Stimulated activated CD8-positive, alpha-beta memory T cell treated with anti-CD3 and anti-CD28 coated beads, Interleukin-12 subunit alpha, Interleukin-12 subunit beta, amount 100 ng/mL, for 24 hours (primary cell): ENCODE results near the gene SCAP.

Experiments used
- DNase-seq: peaks from one replicate; pipeline ENCODE4 v3.0.0-alpha.2; 2020; ENCODE audit errors: extremely low read depth

Gene SCAP

DNA sequence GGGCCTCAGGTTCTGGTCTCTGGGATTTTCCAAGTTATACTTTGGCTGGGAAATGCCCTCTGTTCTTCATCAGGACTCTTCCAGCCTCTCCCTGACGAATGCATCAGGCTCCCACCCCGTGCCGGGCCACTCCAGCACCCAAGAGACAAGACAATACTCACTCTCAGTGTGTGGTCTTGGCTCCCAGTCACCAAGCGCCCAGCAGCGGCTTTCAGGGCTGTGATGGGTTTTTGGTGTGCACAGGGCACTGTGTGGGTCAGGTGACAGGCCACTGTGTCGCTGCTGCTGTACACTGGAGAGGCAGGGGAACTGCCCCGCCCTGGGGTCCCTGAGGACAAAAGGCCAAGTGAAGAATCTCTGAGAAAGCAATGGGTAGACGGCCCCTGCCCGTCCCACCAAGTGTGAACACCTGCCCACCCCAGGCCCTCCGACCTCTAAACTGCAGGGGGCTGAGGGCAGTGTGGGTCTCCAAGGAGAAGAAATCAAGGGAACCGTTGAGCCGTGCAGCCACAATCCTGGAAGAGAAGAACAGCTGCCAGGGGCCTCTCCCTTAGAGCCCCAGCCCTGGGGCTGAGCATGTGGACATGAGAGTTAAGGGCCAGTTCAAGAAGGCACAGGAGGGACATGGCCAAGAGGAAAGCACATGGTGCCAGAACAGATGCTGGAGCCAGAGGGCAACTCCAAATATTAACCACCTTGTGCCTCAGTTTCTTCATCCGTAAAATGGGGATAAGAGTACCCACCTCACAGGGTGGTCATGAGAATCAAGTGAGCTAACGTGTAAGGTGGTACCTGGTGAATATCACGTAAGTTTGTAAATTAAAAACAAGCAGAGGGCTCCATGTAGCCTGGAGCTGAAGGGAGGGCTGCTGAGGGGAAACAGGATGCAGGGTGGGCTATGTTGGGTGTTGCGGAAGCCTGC is 60.8 kb downstream of the SCAP start:
- DNase-seq = no peak

DNA sequence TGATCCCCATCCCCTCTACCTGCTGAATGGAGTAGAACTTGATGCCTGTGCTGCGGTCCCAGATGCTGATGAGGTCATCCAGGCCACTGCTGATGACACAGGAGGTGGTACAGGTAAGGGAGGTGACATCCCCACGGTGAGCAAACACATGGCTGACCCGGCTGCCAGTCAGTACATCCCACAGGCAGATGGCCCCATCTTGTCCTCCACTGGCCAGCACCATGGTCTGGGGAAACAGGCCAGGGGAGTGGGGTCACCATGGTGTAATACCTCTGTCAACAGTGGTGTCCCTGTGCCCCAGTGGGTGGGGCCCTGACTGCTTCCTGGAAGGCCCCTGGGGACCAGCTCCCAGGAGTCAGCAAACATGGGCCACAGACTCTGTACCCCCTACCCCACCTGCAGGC is 61.6 kb downstream of the SCAP start:
- no peak for DNase-seq

DNA sequence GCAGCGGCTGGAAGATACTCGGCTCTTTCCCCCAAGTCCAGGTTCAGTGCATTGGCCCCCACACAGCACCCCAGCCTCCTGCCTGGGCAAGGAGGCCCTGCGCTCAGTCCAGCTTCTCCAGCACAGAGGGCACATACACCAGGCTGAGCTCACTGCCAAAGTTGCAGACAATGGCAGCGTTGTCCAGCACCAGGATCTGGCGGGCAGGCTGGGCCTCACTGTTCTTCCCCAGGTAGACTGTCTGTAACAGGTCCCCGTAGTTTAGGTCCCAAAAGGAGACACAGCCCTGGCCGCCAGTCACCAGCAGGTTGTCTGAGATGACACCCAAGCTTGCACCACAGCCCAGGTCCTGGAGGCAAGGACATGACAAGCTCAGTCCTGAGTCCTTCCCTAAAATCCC is 62.0 kb downstream of the SCAP start:
- no peak for DNase-seq

DNA sequence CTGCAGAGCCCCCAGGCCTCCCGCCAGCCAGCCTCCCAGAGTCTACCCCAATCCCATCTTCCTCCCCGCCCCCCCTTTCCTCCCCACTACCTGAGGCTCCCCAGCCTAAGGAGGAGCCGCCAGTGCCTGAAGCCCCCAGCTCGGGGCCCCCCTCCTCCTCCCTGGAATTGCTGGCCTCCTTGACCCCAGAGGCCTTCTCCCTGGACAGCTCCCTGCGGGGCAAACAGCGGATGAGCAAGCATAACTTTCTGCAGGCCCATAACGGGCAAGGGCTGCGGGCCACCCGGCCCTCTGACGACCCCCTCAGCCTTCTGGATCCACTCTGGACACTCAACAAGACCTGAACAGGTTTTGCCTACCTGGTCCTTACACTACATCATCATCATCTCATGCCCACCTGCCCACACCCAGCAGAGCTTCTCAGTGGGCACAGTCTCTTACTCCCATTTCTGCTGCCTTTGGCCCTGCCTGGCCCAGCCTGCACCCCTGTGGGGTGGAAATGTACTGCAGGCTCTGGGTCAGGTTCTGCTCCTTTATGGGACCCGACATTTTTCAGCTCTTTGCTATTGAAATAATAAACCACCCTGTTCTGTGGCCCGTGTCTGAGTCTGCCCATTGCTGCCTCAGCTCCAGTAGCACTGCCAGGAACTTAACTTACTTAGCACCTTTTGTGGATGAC is 62.8 kb downstream of the SCAP start:
- no peak for DNase-seq

DNA sequence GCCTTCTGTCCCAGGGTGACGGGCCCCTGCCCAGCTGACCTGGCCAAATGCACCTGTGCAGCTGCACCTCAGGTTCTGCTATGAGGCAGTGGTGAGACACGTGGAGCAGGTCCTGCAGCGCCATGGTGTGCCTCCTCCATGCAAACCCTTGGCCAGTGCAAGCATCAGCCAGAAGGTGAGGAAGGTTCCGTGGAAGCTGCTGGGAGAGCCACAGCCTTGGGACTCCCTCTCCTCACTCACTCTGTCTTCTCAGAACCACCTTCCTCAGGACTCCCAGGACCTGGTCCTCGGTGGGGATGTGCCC is 63.3 kb downstream of the SCAP start:
- DNase-seq = no peak

DNA sequence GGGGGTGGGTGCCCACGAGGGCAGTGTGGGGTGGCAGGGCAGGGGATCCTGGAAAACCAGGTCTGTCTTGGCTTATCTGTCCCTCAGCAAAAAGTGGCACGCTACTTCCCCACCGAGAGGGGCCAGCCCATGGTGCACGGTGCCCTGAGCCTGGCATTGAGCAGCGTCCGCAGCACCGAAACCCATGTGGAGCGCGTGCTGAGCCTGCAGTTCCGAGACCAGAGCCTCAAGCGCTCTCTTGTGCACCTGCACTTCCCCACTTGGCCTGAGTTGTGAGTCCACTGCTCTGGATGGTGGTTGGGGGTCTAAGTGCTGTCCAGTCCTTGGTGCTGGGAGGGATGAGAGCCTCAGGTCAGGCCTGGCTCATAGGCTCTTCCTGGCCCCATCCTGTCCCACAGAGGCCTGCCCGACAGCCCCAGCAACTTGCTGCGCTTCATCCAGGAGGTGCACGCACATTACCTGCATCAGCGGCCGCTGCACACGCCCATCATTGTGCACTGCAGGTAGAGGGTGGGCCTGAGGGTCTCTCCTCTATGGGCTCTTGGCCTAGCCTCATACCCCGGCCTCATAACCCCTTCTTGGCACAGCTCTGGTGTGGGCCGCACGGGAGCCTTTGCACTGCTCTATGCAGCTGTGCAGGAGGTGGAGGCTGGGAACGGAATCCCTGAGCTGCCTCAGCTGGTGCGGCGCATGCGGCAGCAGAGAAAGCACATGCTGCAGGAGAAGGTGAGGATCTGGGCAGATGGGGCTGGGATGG is 63.9 kb downstream of the SCAP start:
- no peak for DNase-seq

DNA sequence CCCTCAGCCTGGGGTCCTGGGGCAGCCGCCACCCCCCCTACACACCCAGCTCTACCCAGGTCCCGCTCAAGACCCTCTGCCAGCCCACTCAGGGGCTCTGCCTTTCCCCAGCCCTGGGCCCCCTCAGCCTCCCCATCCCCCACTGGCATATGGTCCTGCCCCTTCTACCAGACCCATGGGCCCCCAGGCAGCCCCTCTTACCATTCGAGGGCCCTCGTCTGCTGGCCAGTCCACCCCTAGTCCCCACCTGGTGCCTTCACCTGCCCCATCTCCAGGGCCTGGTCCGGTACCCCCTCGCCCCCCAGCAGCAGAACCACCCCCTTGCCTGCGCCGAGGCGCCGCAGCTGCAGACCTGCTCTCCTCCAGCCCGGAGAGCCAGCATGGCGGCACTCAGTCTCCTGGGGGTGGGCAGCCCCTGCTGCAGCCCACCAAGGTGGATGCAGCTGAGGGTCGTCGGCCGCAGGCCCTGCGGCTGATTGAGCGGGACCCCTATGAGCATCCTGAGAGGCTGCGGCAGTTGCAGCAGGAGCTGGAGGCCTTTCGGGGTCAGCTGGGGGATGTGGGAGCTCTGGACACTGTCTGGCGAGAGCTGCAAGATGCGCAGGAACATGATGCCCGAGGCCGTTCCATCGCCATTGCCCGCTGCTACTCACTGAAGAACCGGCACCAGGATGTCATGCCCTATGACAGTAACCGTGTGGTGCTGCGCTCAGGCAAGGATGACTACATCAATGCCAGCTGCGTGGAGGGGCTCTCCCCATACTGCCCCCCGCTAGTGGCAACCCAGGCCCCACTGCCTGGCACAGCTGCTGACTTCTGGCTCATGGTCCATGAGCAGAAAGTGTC is 64.7 kb downstream of the SCAP start:
- no peak for DNase-seq

DNA sequence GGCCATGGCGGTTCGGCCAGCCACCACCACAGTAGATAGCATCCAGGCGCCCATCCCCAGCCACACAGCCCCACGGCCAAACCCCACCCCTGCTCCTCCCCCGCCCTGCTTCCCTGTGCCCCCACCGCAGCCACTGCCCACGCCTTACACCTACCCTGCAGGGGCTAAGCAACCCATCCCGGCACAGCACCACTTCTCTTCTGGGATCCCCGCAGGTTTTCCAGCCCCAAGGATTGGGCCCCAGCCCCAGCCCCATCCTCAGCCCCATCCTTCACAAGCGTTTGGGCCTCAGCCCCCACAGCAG is 65.4 kb downstream of the SCAP start:
- no peak for DNase-seq

DNA sequence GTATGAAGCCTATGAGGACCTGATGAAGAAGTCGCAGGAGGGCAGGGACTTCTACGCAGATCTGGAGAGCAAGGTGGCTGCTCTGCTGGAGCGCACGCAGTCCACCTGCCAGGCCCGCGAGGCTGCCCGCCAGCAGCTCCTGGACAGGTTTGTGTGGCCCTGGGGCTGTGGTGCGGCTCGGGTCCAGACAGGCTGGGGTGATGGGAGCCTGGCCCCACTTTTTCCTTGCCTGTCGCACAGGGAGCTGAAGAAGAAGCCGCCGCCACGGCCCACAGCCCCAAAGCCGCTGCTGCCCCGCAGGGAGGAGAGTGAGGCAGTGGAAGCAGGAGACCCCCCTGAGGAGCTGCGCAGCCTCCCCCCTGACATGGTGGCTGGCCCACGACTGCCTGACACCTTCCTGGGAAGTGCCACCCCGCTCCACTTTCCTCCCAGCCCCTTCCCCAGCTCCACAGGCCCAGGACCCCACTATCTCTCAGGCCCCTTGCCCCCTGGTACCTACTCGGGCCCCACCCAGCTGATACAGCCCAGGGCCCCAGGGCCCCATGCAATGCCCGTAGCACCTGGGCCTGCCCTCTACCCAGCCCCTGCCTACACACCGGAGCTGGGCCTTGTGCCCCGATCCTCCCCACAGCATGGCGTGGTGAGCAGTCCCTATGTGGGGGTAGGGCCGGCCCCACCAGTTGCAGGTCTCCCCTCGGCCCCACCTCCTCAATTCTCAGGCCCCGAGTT is 65.9 kb downstream of the SCAP start:
- DNase-seq = no peak

DNA sequence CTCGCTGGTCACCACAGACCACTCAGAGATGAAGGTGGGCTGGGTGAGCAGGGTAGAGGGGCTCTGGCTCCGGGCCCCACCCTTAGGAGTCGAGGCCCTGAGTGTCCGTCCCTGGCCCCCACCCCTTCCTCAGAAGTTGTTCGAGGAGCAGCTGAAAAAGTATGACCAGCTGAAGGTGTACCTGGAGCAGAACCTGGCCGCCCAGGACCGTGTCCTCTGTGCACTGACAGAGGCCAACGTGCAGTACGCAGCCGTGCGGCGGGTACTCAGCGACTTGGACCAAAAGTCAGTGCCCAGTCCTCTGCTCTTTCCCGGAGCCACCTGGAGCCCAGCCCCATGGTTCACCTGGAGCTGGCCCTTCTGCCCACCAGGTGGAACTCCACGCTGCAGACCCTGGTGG is 66.5 kb downstream of the SCAP start:
- DNase-seq = no peak

DNA sequence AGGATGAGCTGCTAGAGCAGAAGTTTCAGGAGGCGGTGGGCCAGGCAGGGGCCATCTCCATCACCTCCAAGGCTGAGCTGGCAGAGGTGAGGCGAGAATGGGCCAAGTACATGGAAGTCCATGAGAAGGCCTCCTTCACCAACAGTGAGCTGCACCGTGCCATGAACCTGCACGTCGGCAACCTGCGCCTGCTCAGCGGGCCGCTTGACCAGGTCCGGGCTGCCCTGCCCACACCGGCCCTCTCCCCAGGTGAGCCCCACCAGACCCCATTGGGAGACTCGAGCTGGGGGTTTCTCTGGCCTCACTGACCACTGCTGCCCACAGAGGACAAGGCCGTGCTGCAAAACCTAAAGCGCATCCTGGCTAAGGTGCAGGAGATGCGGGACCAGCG is 66.9 kb downstream of the SCAP start:
- DNase-seq = no peak

DNA sequence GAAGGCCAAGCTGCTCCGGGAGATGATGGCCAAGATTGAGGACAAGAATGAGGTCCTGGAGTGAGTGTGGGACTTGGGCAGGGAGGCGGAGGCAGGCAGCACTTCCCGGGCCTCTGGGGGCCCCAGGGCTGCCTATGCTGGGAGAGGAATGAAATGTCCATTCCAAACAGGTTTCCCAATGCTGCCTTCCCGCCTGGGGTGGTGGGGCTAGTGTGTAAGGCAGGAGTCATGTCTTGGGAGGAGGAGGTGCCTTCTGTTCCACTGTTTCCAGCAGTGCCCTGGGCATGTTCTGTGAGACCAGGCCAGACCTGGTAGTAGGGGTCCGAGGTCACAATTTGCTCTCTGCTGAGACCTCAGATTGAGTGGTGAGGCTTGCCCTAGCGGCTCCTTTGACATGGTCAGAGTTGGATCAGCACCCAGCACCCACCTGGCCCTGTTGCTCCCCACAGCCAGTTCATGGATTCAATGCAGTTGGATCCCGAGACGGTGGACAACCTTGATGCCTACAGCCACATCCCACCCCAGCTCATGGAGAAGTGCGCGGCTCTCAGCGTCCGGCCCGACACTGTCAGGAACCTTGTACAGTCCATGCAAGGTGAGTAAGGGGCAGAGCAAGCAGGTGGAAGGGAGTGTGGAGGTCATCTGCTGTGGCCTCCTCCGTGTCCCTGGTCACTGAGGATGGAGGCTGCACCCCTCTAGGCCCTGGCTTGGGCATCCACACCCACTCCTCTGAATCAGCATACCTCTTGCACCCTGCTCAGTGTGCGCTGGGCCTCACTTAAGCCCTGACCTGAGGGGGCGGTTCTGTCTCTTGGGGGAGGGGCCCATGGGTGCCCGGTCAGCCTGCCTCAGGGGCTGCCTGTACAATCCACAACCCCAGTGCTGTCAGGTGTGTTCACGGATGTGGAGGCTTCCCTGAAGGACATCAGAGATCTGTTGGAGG is 67.6 kb downstream of the SCAP start:
- DNase-seq = no peak

DNA sequence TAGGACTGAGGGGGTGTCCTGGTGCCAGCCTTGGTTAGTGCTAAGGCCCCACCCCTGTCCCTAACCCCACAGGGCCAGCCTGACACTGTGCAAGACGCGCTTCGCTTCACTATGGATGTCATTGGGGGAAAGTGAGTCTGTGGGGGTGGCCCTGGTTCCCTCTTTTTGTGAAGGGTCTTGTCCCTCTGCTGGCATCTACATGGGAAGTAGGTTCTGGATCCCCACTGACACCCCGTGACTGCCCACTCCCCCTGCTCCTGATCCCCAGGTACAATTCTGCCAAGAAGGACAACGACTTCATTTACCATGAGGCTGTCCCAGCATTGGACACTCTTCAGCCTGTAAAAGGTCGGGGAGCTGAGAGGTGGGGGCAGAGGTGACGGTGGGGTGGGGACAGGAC is 68.5 kb downstream of the SCAP start:
- no peak for DNase-seq

DNA sequence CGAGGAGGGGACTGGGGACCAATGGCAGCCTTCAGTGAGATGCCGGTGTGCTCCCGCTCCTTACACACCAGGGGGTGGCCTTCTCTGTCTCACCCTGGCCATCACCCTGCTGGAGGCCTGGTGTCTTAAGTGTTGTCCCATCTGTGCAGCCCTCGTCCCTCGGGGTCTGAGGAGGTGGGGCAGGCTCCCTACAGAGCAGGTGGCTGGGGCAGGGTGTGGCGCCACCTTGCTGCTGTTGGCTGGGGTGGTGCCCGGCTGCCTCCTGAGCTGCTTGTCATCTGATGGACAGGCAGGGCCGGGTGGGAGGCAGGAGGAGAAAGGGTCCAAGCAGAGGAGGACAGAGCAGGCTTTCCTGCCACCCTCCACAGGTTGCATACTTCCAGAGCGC is 69.0 kb downstream of the SCAP start:
- DNase-seq = no peak

DNA sequence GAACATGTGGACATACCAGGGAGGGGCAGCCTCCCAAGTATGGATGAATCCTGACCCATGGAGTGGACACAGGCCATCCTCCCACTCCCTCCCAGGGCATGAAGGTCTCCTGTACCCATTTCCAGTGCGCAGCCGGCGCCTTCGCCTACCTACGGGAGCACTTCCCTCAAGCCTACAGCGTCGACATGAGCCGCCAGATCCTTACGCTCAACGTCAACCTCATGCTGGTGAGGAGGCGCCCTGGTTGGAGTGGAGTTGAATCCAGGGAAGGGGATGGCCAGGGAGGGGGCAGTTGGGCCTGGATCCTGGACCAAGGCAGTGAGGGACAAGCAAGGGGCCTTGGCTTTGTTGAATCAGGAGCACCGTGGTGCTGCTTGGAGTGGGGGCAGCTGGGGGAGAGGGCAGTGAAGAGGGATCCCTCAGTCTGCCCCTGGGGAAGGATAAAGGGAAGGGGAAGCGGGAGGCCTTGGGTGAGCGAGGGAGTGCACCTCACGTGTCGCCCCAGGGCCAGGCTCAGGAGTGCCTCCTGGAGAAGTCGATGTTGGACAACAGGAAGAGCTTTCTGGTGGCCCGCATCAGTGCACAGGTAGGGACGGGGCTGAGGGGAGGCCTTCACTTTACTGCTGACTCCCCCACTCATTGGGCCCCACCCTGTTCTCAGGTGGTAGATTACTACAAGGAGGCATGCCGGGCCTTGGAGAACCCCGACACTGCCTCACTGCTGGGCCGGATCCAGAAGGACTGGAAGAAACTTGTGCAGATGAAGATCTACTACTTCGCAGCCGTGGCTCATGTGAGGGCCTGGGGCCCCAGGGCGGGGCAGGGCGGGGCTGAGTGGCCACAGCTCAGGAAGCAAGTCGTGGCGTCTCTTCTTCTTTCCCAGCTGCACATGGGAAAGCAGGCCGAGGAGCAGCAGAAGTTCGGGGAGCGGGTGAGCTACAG is 69.7 kb downstream of the SCAP start:
- no peak for DNase-seq

DNA sequence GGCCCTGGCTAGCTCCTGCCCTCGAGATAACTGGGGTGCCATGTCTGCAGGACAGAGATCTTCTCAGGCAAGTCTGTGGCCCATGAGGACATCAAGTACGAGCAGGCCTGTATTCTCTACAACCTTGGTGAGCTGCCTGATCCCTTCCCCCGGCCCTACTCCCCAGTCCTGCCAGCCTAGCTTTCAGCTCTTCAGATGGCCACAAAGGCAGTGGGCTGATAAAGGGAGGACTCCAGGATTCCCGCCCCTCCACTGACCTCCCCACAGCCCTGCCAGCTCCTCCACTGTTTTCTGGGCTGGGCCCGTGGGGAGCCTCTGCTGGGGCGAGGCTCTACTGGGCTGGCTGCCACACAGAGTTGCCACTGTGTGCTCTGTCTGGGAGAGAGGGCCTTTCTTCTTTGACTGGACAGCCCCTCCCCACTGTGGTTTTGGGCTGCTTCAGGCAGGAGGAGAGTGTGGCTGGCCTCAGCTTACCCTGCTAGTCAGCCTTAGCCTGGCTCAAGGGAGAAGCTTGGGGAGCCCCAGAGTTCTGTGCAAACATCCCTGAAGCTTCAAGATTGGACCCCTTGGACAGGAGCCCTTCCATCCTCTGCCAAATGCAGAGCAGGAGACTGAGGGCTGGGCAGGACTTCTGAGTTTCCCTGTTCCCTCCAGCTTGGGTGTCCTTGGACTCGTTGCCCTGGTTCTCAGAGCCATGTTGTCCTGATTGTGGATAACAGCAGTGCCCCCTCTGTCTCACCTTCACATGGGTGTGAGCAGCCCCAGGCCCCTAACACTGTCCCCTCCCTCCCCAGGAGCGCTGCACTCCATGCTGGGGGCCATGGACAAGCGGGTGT is 70.6 kb downstream of the SCAP start:
- no peak for DNase-seq

DNA sequence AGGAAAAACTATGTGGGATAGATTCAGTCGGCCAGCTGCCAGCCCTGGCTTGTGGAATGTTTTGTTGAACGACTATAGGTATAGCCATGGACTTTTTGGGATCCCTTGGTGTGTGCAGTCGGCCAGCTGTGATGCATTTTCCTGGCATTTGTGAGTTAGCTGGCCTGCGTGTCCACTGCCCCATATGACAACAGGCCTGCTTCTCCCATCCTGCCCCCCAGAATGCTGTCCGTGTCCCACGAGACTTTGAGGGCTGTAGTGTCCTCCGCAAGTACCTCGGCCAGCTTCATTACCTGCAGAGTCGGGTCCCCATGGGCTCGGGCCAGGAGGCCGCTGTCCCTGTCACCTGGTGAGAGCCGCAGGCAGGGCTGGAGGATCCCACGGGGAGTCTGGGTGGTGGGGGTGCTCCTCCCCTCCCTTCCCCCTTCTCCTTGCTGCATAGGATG is 71.3 kb downstream of the SCAP start:
- DNase-seq = no peak
